Forelimb muscle (tissue), 1 donor: Measurements from ENCODE around the gene ZBTB16. TPM values are rescaled to one million over a fixed set of nuclear protein-coding genes. Genes with fewer than 3 reads are reported as not detected.

Experiments used
- DNase-seq: peaks from one replicate; pipeline ENCODE4 v3.0.0-alpha.2; 2013; ENCODE audit warnings: low read depth
- polyA plus RNA-seq: library from polyadenylated mRNA; unstranded; fragments of 120-200 nt; gene quantifications from one replicate; pipeline ENCODE4 v1.2.1, GENCODE V29; 2013; ENCODE audit not compliant: insufficient read length

The ZBTB16 gene
- polyA plus RNA-seq, 1 donor = 5.3 TPM

- DNase-seq = no peak
Measured at GRCh38 chr11:114243461-114244372, 184.2 kb downstream of the ZBTB16 start.

DNA sequence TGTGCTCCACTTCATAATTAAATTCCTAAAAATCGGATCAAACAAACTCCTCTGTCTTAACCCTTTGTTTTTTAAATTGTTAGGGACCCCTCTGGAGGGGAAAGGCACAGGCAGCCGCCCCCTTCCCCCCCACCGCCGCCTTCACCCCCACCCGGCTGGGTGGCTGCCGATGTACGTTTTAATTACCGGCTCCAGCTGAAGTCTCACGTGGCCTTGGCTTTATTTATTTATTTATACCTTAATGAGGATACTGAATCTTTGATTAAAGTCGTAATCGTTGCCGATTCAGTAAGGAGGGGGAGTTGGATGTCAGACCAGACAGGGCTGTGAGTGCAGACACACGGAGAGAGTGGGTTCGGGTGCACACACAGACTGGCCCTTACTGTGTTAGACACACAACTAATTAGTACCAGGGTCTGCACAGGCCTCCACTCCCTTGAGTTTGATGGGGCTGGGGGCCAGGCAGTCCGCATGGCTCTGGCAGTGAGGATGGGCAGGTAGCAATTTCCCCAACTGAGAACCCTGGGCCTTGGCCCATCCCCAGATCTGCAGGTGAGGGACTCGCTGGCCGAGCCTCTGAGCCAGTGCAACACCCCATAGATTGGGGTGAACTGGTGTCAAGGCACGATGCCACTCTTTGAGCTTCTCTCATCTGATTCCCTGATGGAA lies 185.3 kb downstream of the ZBTB16 start:
- no peak for DNase-seq

GRCh38 chr11:114246321-114247069 lies 187.0 kb downstream of the ZBTB16 start:
- DNase-seq = no peak

DNA sequence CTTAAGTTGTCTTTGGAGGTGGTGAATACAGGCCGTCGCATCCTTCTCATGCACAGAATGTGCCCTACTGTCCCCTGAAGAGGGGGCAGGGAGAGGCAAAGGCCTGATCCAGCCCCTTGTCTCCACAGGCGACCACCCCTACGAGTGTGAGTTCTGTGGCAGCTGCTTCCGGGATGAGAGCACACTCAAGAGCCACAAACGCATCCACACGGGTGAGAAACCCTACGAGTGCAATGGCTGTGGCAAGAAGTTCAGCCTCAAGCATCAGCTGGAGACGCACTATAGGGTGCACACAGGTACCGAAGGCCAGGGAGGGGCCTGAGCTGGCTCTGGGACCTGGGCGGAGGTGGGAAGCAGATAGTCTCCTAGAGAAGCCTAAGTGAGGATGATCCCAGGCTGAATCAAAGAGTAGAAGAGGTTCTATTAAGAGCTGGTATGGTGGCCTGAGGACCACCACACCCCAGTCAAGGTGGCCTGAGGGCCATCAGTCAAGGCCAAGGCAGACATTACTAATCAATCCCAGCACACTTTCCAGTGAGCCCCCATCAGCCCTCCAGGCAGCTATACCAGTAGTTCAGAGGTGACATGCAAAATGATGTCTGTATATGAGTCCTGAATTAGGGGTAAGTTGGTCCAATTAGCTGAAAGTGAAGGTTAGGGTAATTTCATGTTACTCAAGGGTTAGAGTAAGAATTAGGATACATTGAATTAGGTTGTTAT lies 187.7 kb downstream of the ZBTB16 start:
- no peak for DNase-seq

DNA sequence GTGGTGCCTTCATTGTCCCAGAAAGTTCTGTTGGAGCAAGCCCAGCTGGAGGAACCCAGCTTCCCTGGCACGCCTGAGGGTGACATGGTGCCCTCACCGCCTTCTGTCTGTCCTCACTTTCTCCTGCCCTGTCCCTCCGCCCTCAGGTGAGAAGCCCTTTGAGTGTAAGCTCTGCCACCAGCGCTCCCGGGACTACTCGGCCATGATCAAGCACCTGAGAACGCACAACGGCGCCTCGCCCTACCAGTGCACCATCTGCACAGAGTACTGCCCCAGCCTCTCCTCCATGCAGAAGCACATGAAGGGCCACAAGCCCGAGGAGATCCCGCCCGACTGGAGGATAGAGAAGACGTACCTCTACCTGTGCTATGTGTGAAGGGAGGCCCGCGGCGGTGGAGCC lies 190.7 kb downstream of the ZBTB16 start:
- no peak for DNase-seq

- DNase-seq = peak; percentile 43
Measured at GRCh38 chr11:114250993-114251814, 191.7 kb downstream of the ZBTB16 start.

DNA sequence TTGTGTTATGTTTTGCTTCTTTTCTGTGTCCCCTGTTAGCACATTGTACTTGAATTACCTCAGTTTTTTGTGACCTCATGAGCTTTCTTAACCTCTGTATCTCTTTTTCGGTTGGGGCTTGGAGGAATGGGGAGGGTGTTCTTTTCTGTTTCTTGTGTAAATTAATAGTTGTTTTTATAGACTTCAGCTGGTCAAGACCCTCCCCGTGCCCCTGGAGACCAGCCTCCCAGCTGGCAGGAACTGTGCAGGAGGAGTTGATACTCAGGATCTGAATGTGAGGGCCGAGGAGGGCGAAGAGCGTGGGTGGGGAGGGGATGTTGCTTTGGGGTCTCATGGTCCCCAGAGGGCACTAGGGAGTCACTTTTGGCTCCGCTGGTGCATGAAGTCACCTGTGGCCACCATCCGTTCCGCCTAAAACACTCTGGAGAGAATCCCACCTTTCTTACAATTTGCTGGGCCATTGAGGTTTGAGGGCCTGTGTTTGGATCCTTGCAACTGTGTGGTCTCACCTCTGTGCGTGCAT lies 192.4 kb downstream of the ZBTB16 start:
- DNase-seq = no peak

- no peak for DNase-seq
Measured at GRCh38 chr11:114252767-114253166, 193.3 kb downstream of the ZBTB16 start.

DNA sequence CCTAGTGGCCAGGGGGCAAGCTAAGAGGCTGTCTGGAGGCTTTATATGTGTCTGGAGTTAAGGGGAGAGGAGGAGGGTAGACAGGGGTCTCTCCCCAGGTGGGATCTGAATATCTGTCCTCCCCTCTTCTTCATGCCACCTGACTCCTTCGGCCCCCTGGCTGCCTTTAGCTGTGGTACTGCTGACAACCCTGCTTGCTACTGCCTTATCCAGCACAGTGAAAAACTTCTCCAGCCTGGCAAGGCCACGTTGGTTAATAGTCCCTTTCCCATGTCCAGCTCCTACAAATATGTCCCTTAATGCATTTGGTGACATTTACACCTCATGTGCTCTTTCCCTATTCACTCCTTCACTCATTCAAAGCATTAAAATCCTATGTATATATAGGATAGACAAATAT lies 194.3 kb downstream of the ZBTB16 start:
- DNase-seq = no peak

DNA sequence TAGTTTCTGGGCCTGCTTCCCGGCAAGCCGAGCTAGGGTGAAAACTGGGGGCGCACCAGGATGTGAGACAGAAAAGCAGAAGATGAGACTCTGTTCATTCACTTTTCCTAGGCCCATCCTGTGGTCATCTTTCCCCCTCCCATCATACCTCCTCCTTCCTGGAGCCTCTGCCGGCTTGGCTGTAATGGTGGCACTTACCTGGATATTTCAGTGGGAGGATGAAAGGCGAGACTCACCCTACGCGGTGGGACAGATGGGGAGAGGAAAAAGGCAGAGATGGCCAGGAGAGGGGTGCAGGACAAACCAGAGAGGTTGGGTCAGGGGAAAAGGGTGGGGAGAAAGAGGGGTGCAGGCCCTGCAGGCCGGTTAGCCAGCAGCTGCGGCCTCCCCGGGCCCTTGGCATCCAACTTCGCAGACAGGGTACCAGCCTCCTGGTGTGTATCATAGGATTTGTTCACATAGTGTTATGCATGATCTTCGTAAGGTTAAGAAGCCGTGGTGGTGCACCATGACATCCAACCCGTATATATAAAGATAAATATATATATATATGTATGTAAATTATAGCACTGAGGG lies 195.1 kb downstream of the ZBTB16 start:
- no peak for DNase-seq

- no peak for DNase-seq
Measured at GRCh38 chr11:114255289-114255688, 195.8 kb downstream of the ZBTB16 start.

- no peak for DNase-seq
Measured at GRCh38 chr11:114256176-114256966, 196.9 kb downstream of the ZBTB16 start.

DNA sequence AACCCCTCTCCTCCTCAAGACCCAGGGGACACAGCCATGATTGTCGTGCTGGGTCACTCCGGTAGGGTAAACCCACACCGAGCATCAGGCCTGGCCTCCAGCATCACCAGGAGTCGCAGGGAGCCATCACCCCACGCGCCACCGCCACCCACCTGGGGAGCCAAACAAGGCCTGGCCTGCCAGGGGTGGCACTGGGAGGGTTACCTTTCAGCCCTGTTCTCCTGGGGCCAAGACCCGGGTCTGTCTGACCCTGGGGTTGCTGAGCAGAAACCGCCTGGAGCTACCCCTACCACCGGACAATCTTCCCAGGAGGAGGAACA lies 197.4 kb downstream of the ZBTB16 start:
- DNase-seq = no peak

GRCh38 chr11:114257621-114258558 lies 198.4 kb downstream of the ZBTB16 start:
- DNase-seq = no peak

GRCh38 chr11:114258696-114259095 lies 199.2 kb downstream of the ZBTB16 start:
- no peak for DNase-seq

- no peak for DNase-seq
Measured at GRCh38 chr11:114259124-114259526, 199.6 kb downstream of the ZBTB16 start.

GRCh38 chr11:114259551-114259983 lies 200.1 kb downstream of the ZBTB16 start:
- DNase-seq = no peak

DNA sequence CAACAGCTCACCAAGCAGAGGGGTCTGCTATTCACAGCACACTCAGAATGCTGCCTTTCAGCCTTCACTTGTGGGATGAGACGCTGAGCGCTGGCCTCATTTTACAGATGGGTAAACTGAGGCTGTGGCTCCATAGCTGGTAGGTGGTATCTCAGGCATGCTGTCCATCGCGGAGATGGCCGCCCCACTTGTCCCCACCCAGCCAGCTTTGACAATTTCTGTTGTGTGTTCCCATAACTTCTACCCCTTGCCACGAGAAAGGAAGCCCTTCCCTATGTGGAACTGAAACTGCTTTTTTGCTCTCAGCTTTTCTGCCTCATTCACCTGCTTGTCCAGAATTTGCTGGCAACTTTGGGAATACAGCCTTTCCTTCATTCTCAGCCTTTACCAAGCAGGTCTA lies 200.6 kb downstream of the ZBTB16 start:
- DNase-seq = no peak
